ENCODE data around the gene ZNF394. TPM values are rescaled to one million over a fixed set of nuclear protein-coding genes. Genes with fewer than 3 reads are reported as not detected.
A peak's percentile ranks its signal among the peaks of the same experiment; 100 is the strongest.

The ZNF394 gene
- total and polyA plus RNA-seq, 9 of the 15 experiments (the other 6 are each of a cell fraction or from before 2014, with no cell fraction given) = 2.9 to 32.2 (median 24.2) TPM

- TF ChIP-seq DACH1 (IDR thresholded peaks at IDR 0.05; ENCODE audit: partially characterized antibody) (peak; percentile 80), FOS (IDR thresholded peaks at IDR 0.05; ENCODE audit: extremely low read depth, insufficient read length) (peak; percentile 20), MTA2 (IDR thresholded peaks at IDR 0.05; ENCODE audit: low read depth) (no peak), NFIX (CRISPR knock-in tag; IDR thresholded peaks at IDR 0.05; ENCODE audit: low read depth) (no peak), THRB (CRISPR knock-in tag; conservative IDR thresholded peaks at IDR 0.05) (no peak), CUX1 (CRISPR knock-in tag; IDR thresholded peaks at IDR 0.05) (no peak), DDX20 (tag; IDR thresholded peaks at IDR 0.05; ENCODE audit: low read depth) (no peak), ZNF224 (CRISPR knock-in tag; IDR thresholded peaks at IDR 0.05) (no peak), ZNF551 (CRISPR knock-in tag; IDR thresholded peaks at IDR 0.05) (no peak), MCM3 (IDR thresholded peaks at IDR 0.05) (no peak), GATAD2B (IDR thresholded peaks at IDR 0.05; ENCODE audit: borderline replicate concordance) (no peak), PHB2 (IDR thresholded peaks at IDR 0.05; ENCODE audit: low read depth) (no peak), SIN3A (IDR thresholded peaks at IDR 0.05; ENCODE audit: borderline replicate concordance in 2 of 2, control insufficient read depth in 1 of 2, low read depth in 2 of 2, low read length in 2 of 2) (peak; percentile 59 to 91; a peak in 2 of 4 replicates), AFF4 (CRISPR knock-in tag; IDR thresholded peaks at IDR 0.05) (peak; percentile 26; the same call in 1 of the 2 replicates), ASH1L (IDR thresholded peaks at IDR 0.05; ENCODE audit: borderline replicate concordance, low read depth, partially characterized antibody) (peak; percentile 62), ZNF431 (CRISPR knock-in tag; IDR thresholded peaks at IDR 0.05) (peak; percentile 4; the same call in 1 of the 2 replicates), NFYB (IDR thresholded peaks at IDR 0.05; ENCODE audit: extremely low read depth, insufficient read length) (peak; percentile 76), E2F4 (CRISPR knock-in tag; IDR thresholded peaks at IDR 0.05; ENCODE audit: low read depth) (no peak)
These were observed 26.8 kb downstream of the ZNF394 start (continued) for GRCh38 chr7:99473315-99473596.

Data from K562 (cell line).